Subcutaneous abdominal adipose tissue (tissue), 5 donors: ENCODE results near the gene HBEGF.

ENCODE experiments used
- H3K27ac ChIP-seq: one replicate; pipeline ENCODE4 v1.7.0; 2013; ENCODE audit warnings: low read depth, mild to moderate bottlenecking, inconsistent platforms, low read length, moderate library complexity
- H3K27me3 ChIP-seq, 5 donors: one replicate each; pipeline ENCODE4 v1.7.0; 2013; ENCODE audit warnings: low read length in 5 of 5, inconsistent platforms in 1 of 5; ENCODE audit not compliant: control insufficient read depth in 5 of 5, insufficient read depth in 4 of 5
- H3K36me3 ChIP-seq, 5 donors: one replicate each; pipeline ENCODE4 v1.7.0; 2013; ENCODE audit warnings: low read length in 5 of 5; ENCODE audit not compliant: control insufficient read depth in 5 of 5, insufficient read depth in 5 of 5
- H3K4me1 ChIP-seq, 5 donors: one replicate each; pipeline ENCODE4 v1.7.0; 2013; ENCODE audit warnings: low read length in 5 of 5, mild to moderate bottlenecking in 3 of 5, moderate library complexity in 1 of 5; ENCODE audit not compliant: control insufficient read depth in 5 of 5, insufficient read depth in 5 of 5
- H3K4me3 ChIP-seq, 5 donors: one replicate each; pipeline ENCODE4 v1.7.0; 2013; ENCODE audit warnings: low read length in 5 of 5, low read depth in 1 of 5
- H3K9ac ChIP-seq, 5 donors: one replicate each; pipeline ENCODE4 v1.7.0; 2013; ENCODE audit warnings: low read length in 5 of 5, mild to moderate bottlenecking in 4 of 5, moderate library complexity in 3 of 5
- H3K9me3 ChIP-seq, 5 donors: one replicate each; pipeline ENCODE4 v1.7.0; 2013; ENCODE audit warnings: low read length in 5 of 5; ENCODE audit not compliant: control insufficient read depth in 5 of 5
- donor health status: healthy.
- donor health status: healthy.
- donor health status: healthy.
- donor health status: healthy.
- donor health status: healthy.

The HBEGF gene

DNA sequence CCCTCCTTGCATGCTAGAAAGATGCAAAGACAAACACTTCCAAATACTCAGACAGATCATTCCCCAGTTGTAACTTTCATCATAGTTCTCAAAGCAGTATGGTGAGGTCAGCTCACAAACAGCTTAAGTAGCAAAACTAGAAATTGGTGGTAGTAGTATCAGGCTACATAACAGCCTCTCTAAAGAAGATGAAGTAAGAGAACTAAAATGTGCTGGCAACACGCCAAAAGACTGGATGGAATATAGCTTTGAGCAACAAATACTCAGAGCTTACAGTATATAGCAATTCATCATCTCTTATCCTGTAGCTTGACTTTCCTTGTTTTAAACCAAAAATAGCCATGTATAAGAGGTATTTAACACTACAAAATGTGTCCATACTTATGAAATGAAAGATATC is 51.0 kb downstream of the HBEGF start:
- Histone ChIP-seq H3K27me3 (no peaks in the 10 kb centered on the region), H3K9ac (no peak overlapping the region), H3K27ac (peak overlapping the region; percentile 71), H3K4me3 (no peak overlapping the region), H3K36me3 (peaks cover 0 to 11% (median 2%) of the 10 kb centered on the region in 5 donors), H3K4me1 (peaks cover 2 to 47% (median 40%) of the 10 kb centered on the region in 5 donors), H3K9me3 (no peaks in the 10 kb centered on the region)

DNA sequence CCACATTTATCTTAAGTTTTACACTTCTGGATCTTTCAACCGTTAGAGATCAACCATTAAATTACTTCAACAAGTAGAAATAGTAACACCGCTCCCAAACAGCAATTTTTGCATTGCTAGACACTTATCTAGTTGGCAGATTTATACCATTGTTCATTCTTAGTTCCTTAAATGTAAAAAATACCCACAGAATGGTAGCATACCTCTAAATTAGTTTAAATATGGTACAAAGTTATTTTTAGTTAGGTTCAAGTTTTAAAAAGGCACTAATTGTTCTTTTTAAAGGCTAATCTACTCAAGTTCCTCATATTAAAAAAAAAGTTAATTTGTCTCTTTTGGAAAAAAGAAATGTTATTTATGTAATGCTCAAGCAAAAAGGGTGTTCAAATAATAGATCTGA is 51.6 kb downstream of the HBEGF start:
- no peak overlapping the region for H3K9ac ChIP-seq
- H3K27ac ChIP-seq, result peak overlapping the region; percentile 71
- H3K36me3 ChIP-seq, result peaks cover 0 to 5% (median 2%) of the 10 kb centered on the region in 5 donors
- peaks cover 2 to 51% (median 40%) of the 10 kb centered on the region in 5 donors for H3K4me1 ChIP-seq
- no peaks in the 10 kb centered on the region for H3K27me3 ChIP-seq
- no peak overlapping the region for H3K4me3 ChIP-seq
- no peaks in the 10 kb centered on the region for H3K9me3 ChIP-seq

DNA sequence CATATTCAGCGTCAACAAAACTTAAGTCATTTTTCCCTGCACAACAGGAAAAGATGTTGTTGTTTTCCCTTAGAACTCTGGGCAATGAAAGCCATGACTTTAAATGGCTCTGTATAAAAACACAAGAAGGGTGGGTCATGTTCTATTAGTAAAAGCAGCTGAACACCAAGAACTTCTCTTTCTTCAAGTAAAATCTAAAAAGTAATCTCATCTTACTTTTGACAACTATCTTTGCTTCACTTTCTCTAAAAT is 52.6 kb downstream of the HBEGF start:
- Histone ChIP-seq H3K9me3 (no peaks in the 10 kb centered on the region), H3K9ac (peak overlapping the region in 1 of 5 donors; percentile 44), H3K27ac (peak overlapping the region; percentile 71), H3K4me1 (peaks cover 2 to 56% (median 40%) of the 10 kb centered on the region in 5 donors), H3K27me3 (no peaks in the 10 kb centered on the region), H3K4me3 (no peak overlapping the region), H3K36me3 (peaks cover 0 to 3% (median 0%) of the 10 kb centered on the region in 5 donors)

DNA sequence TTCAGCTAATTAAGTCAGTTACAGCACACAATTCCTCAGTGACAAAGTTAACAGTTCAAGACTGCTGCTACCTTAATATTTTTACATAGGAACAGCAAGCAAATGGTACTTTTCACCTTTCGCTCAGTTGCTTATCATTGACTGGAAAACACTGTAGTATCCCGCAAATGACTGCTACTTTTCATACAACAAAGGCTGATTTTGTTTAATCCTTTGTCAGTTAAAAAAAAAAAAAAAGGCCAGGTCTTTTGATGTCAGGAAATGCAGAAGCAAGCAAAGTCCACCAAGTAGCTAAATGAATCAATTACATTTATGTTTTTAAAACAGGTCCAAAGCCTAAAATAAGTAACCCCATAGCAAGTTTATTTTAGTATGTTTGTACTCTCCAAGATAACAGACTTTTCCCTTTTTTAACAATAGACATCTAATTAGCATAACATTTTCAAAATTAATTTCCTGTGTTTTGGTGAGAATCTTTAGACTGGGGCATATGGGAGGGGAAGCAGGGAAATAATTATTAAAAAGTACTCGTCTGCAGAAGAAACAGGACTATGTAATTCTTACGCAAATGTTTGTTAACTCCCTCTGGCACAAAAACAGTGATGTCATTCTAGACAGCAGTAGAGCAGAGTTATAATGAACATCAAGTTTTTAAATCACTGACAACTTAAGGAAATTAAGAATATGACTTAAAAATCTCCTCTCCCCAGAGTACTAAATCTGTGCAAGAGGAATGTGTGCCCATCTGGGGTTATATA is 53.1 kb downstream of the HBEGF start:
- Histone ChIP-seq H3K4me3 (no peak overlapping the region), H3K27ac (peak overlapping the region; percentile 71), H3K9ac (peak overlapping the region in 2 of 5 donors; percentile 9 to 44), H3K4me1 (peaks cover 2 to 54% (median 34%) of the 10 kb centered on the region in 5 donors), H3K27me3 (no peaks in the 10 kb centered on the region), H3K9me3 (no peaks in the 10 kb centered on the region), H3K36me3 (peaks cover 0 to 2% (median 0%) of the 10 kb centered on the region in 5 donors)

DNA sequence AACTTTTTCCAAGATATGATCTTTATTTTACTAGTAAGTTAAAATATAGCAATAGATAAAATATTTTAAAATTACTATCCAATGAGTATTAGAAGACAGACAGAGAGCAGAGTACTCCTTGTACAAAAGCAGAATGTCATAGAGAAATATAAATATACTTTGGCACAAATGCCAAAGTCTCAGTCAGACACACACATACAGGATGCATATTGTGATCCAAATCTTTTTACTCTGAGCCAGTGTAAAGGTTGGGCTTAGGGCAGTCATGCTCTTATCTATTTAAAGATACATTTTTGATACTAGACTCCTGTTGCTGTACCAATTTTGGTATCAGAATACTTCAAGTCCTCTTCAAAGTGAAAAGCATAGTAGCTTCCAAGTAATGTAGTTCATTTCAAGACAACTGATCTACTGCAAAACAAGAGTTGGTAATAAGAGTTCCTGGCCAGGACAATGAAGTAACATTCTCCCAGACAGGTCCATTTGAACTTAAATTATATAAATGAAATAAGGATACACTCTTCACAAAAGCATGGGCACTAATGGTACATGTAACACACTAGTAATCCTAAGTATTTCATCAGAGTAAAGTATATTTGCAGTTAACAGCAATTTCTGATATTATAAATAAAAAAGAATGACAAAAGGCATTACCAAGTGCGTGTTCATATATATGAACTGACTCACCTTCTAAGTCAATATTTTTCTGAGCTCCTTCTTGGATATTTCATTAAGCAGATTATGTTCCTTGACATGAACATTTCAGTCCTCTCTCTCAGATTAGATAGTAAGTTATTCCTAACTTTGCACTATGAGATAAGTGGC is 54.0 kb downstream of the HBEGF start:
- Histone ChIP-seq H3K36me3 (peaks cover 0 to 2% (median 0%) of the 10 kb centered on the region in 5 donors), H3K4me1 (peaks cover 2 to 54% (median 34%) of the 10 kb centered on the region in 5 donors), H3K4me3 (no peak overlapping the region), H3K9ac (peak overlapping the region in 1 of 5 donors; percentile 9), H3K27me3 (no peaks in the 10 kb centered on the region), H3K9me3 (no peaks in the 10 kb centered on the region), H3K27ac (peak overlapping the region; percentile 71)

DNA sequence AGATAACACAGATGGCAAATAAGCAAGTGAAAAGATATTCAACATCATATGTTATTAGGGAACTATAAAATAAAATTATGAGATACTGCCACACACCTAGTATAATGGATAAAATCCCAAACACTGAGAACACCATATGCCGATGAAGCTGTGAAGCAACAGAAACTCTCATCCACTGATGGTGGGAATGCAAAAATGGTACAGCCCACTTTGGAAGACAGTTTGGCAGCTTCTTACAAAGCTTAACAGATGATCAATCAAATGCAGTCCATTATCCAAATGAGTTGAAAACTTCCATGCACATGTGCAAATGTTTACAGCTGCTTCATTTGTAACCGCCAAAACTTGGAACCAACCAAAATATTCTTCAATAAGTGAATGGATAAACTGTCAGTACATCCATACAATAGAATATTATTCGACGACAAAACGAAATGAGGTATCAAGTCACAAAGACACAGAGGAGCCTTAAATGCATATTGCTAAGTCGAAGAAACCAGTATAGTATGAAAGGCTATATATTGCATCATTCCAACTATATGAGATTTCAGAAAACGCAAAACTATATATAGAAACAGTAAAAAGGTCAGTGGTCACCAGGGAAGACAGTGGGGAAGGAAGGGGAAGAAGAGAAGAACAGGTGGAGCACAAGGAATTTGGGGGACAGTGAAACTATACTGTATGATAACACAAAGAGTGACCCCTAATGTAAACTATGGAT is 58.4 kb downstream of the HBEGF start:
- peaks cover 0 to 2% (median 0%) of the 10 kb centered on the region in 5 donors for H3K36me3 ChIP-seq
- H3K4me1 ChIP-seq, result peaks cover 0 to 30% (median 7%) of the 10 kb centered on the region in 5 donors
- no peaks in the 10 kb centered on the region for H3K9me3 ChIP-seq
- no peak overlapping the region for H3K27ac ChIP-seq
- no peak overlapping the region for H3K9ac ChIP-seq
- H3K4me3 ChIP-seq, result no peak overlapping the region
- no peaks in the 10 kb centered on the region for H3K27me3 ChIP-seq

DNA sequence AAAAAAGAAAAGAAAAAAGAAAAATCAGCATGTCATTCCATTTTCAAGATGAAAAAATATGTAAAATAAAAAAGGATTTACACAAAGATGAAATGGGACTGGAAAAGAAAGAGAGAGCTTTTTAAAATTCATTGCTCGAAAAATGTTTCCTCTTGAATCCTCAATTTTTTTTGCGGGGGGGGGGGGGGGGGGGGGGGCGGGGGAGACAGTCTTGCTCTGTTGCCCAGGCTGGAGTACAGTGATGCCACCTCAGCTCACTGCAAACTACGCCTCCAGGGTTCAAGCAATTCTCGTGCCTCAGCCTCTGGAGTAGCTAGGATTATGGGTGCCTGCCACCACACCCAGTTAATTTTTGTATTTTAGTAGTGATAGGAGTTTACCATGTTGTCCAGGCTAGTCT is 60.0 kb downstream of the HBEGF start:
- Histone ChIP-seq H3K36me3 (peaks cover 0 to 2% (median 0%) of the 10 kb centered on the region in 5 donors), H3K9ac (no peak overlapping the region), H3K4me3 (no peak overlapping the region), H3K27ac (no peak overlapping the region), H3K9me3 (no peaks in the 10 kb centered on the region), H3K4me1 (peaks cover 0 to 22% (median 3%) of the 10 kb centered on the region in 5 donors), H3K27me3 (no peaks in the 10 kb centered on the region)

DNA sequence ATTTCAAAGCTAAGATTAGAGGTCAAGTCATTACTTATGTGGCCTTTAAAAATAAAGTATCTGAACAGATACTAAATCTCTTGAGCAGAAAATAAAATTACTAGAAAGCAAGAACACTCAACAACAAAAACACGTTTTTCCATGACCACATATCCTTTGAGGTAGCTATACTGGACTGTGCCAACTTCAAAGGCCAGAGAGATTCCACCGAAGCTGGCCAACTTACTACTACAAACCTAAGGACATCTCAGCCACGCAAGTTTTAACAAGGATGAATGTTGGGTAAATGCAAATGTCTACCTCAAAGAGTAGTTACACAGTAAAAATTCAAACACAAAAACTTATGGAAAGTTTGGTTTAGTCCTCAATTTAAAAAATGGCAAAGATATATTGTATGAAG is 62.4 kb downstream of the HBEGF start:
- H3K9me3 ChIP-seq, result no peaks in the 10 kb centered on the region
- no peak overlapping the region for H3K27ac ChIP-seq
- H3K9ac ChIP-seq, result no peak overlapping the region
- peaks cover 0 to 12% (median 3%) of the 10 kb centered on the region in 5 donors for H3K4me1 ChIP-seq
- H3K4me3 ChIP-seq, result no peak overlapping the region
- no peaks in the 10 kb centered on the region for H3K27me3 ChIP-seq
- no peaks in the 10 kb centered on the region for H3K36me3 ChIP-seq
